Panc1 (cell line): ENCODE measurements around the gene BCAS3. TPM values are rescaled to one million over a fixed set of nuclear protein-coding genes. Genes with fewer than 3 reads are reported as not detected.

ENCODE experiments used
- ATAC-seq: fragments of 200-7000 bp; cut with Tn5 transposase; 2 replicates; pipeline ENCODE4 v1.9.1; 2020; ENCODE audit warnings: mild to moderate bottlenecking, moderate library complexity
- BruUV-seq: library from RNA; stranded (reverse); fragments of 400-500 nt; replicated peaks from 2 replicates; lab custom pipeline; 2021; lab: Mats Ljungman, UMichigan
- CTCF ChIA-PET: fragments of 300-600 bp; sonication (Branson Sonifier 250); formaldehyde crosslinking; loops from one replicate; lab custom pipeline; 2022; ENCODE audit warnings: antibody characterized with exemption; lab: Charles Lee
- POLR2A ChIA-PET: fragments of 300-600 bp; sonication (Branson Sonifier 250); formaldehyde crosslinking; loops from one replicate; lab custom pipeline; 2022; ENCODE audit warnings: antibody characterized with exemption; lab: Charles Lee
- DNase-seq: peaks from one replicate; pipeline ENCODE4 v3.0.0-alpha.2; 2010; ENCODE audit warnings: low read depth, low spot score
- H3K27ac ChIP-seq: 2 replicates; pipeline ENCODE4 v1.5.1; 2011; ENCODE audit warnings: mild to moderate bottlenecking, low read length, inconsistent platforms
- H3K27me3 ChIP-seq: fragments of 200-500 bp; sonication (Bioruptor generic); 2 replicates; pipeline ENCODE4 v1.6.0; 2014; ENCODE audit warnings: low read length, inconsistent platforms; ENCODE audit not compliant: control insufficient read depth, insufficient read depth
- H3K36me3 ChIP-seq: fragments of 200-500 bp; sonication (Bioruptor generic); 2 replicates; pipeline ENCODE4 v1.5.1; 2014; ENCODE audit warnings: inconsistent platforms, mild to moderate bottlenecking, low read length, moderate library complexity; ENCODE audit not compliant: control insufficient read depth, insufficient read depth
- H3K4me1 ChIP-seq: 2 replicates; pipeline ENCODE4 v1.5.1; 2011; ENCODE audit warnings: inconsistent platforms, mild to moderate bottlenecking, low read length, moderate library complexity; ENCODE audit not compliant: control insufficient read depth, insufficient read depth
- H3K4me3 ChIP-seq, 2 experiments: 2 replicates each; pipeline ENCODE4 v1.5.1; 2011 to 2012; ENCODE audit warnings: low read depth in 2 of 2, low read length in 2 of 2, mild to moderate bottlenecking in 2 of 2, inconsistent platforms in 1 of 2, moderate library complexity in 1 of 2
- H3K9me3 ChIP-seq: fragments of 200-500 bp; sonication (Bioruptor generic); 2 replicates; pipeline ENCODE4 v1.5.1; 2014; ENCODE audit warnings: low read depth, mild to moderate bottlenecking, inconsistent platforms, low read length, moderate library complexity; ENCODE audit not compliant: control insufficient read depth, insufficient read depth
- POLR2AphosphoS5 ChIP-seq: IDR thresholded peaks from 2 replicates; pipeline ENCODE4 v1.6.1; 2012; ENCODE audit warnings: mild to moderate bottlenecking, low read depth, low read length, moderate library complexity
- SIN3A ChIP-seq: IDR thresholded peaks from 2 replicates; pipeline ENCODE4 v1.6.1; 2012; ENCODE audit warnings: low read depth, mild to moderate bottlenecking, low read length, moderate library complexity, borderline replicate concordance; ENCODE audit not compliant: insufficient read depth
- TCF7L2 ChIP-seq: IDR thresholded peaks from 2 replicates; pipeline ENCODE4 v1.6.1; 2011; ENCODE audit warnings: mild to moderate bottlenecking, low read depth, low read length, inconsistent platforms
- in situ Hi-C: cut with HindIII; loops from 2 replicates; pipeline ENCODE4 v1.10.0; 2016; ENCODE audit warnings: low sequenced_read_pairs, low pct_unique_long_range_greater_than_20kb
- intact Hi-C: fragments of 100-400 bp; cut with micrococcal nuclease; formaldehyde crosslinking; loops from one replicate; pipeline ENCODE4 v1.10.0; 2022; ENCODE audit not compliant: unreplicated experiment
- total RNA-seq: library from RNA; stranded (reverse); gene quantifications from one replicate; pipeline ENCODE4 v1.2.1, GENCODE V29; 2021; ENCODE audit not compliant: unreplicated experiment
- TF ChIP-seq, protein P1 (sequence below), 2 experiments: IDR thresholded peaks; 2 replicates each; pipeline ENCODE4 v1.6.1; 2011 to 2012; ENCODE audit warnings: low read depth in 2 of 2, control low read depth in 1 of 2, low read length in 1 of 2, mild to moderate bottlenecking in 1 of 2, moderate library complexity in 1 of 2; ENCODE audit not compliant: insufficient read depth in 1 of 2
- TF ChIP-seq, protein P2 (sequence below): fragments of 450-650 bp; IDR thresholded peaks from 2 replicates; pipeline ENCODE4 v1.5.1; 2017; ENCODE audit warnings: mild to moderate bottlenecking

BCAS3 gene
- total RNA-seq, 1 experiment from 2014 or later: 9.3 TPM

DNA sequence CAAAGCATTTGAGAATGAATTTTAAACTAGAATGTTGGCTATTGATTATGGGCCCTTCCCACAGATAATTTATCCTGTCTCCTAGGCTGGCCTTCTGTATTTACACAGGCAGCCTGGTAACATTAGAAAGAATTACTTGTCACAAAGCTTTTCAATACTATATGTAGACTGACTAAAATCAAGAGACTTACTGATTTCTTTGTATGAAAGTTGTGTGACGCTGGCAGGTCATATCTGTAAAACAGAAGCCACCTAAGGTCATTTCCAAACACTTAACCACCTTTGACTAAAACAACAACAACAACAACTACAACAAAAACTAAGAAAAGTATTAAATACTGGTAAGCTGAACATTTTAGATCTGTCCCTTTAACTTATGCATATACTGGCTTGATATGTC lies 393.0 kb downstream of the BCAS3 start:
- CTCF ChIA-PET: interaction anchor here (0.6 kb wide), 2 partner anchors 259 to 432 kb away, joined by 7 read pairs; no protein-coding TSS in a partner anchor
- H3K27ac ChIP-seq: no peak overlapping the region
- intact Hi-C loops: no loop called here
- BruUV-seq: no TSS peak
- H3K27me3 ChIP-seq: no peaks in the 10 kb centered on the region
- DNase-seq: no peak
- H3K36me3 ChIP-seq: no peaks in the 10 kb centered on the region
- TF ChIP-seq TCF7L2 (no peak), POLR2AphosphoS5 (no peak), SIN3A (no peak)
- TF ChIP-seq, protein P1, sequence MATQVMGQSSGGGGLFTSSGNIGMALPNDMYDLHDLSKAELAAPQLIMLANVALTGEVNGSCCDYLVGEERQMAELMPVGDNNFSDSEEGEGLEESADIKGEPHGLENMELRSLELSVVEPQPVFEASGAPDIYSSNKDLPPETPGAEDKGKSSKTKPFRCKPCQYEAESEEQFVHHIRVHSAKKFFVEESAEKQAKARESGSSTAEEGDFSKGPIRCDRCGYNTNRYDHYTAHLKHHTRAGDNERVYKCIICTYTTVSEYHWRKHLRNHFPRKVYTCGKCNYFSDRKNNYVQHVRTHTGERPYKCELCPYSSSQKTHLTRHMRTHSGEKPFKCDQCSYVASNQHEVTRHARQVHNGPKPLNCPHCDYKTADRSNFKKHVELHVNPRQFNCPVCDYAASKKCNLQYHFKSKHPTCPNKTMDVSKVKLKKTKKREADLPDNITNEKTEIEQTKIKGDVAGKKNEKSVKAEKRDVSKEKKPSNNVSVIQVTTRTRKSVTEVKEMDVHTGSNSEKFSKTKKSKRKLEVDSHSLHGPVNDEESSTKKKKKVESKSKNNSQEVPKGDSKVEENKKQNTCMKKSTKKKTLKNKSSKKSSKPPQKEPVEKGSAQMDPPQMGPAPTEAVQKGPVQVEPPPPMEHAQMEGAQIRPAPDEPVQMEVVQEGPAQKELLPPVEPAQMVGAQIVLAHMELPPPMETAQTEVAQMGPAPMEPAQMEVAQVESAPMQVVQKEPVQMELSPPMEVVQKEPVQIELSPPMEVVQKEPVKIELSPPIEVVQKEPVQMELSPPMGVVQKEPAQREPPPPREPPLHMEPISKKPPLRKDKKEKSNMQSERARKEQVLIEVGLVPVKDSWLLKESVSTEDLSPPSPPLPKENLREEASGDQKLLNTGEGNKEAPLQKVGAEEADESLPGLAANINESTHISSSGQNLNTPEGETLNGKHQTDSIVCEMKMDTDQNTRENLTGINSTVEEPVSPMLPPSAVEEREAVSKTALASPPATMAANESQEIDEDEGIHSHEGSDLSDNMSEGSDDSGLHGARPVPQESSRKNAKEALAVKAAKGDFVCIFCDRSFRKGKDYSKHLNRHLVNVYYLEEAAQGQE (IDR thresholded peaks at IDR 0.05; ENCODE audit: insufficient read depth in 1 of 2, low read depth in 2 of 2, low read length in 1 of 2): no peak
- TF ChIP-seq, protein P2, sequence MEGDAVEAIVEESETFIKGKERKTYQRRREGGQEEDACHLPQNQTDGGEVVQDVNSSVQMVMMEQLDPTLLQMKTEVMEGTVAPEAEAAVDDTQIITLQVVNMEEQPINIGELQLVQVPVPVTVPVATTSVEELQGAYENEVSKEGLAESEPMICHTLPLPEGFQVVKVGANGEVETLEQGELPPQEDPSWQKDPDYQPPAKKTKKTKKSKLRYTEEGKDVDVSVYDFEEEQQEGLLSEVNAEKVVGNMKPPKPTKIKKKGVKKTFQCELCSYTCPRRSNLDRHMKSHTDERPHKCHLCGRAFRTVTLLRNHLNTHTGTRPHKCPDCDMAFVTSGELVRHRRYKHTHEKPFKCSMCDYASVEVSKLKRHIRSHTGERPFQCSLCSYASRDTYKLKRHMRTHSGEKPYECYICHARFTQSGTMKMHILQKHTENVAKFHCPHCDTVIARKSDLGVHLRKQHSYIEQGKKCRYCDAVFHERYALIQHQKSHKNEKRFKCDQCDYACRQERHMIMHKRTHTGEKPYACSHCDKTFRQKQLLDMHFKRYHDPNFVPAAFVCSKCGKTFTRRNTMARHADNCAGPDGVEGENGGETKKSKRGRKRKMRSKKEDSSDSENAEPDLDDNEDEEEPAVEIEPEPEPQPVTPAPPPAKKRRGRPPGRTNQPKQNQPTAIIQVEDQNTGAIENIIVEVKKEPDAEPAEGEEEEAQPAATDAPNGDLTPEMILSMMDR: no peak
- POLR2A ChIA-PET: interaction anchor here (0.6 kb wide), 1 partner anchor 453 kb away, joined by 4 read pairs; no protein-coding TSS in a partner anchor
- peaks cover 5% of the 10 kb centered on the region; the same call in 1 of the 2 replicates for H3K4me1 ChIP-seq
- in situ Hi-C loops: no loop called here
- ATAC-seq: no peak
- no peaks in the 10 kb centered on the region for H3K9me3 ChIP-seq
- H3K4me3 ChIP-seq: no peak overlapping the region

GRCh38 chr17:61072648-61073047 lies 395.0 kb downstream of the BCAS3 start:
- intact Hi-C loops (no loop called here), in situ Hi-C loops (no loop called here)
- TF ChIP-seq TCF7L2 (no peak), POLR2AphosphoS5 (no peak), SIN3A (no peak)
- TF ChIP-seq, protein P1 (IDR thresholded peaks at IDR 0.05; ENCODE audit: insufficient read depth in 1 of 2, low read depth in 2 of 2, low read length in 1 of 2): no peak
- TF ChIP-seq, protein P2: no peak
- no peak for ATAC-seq
- no peaks in the 10 kb centered on the region for H3K27me3 ChIP-seq
- H3K36me3 ChIP-seq: no peaks in the 10 kb centered on the region
- no peaks in the 10 kb centered on the region for H3K4me1 ChIP-seq
- CTCF ChIA-PET: interaction anchor here (0.5 to 0.7 kb wide), 2 partner anchors 10 to 24 kb away, joined by 4 to 8 read pairs; no protein-coding TSS in a partner anchor
- no peak for DNase-seq
- POLR2A ChIA-PET: interaction anchor here (0.6 kb wide), 1 partner anchor 46 kb away, joined by 8 read pairs; no protein-coding TSS in a partner anchor
- H3K4me3 ChIP-seq: no peak overlapping the region
- H3K27ac ChIP-seq: no peak overlapping the region
- no peaks in the 10 kb centered on the region for H3K9me3 ChIP-seq
- no TSS peak for BruUV-seq
